Chondrocyte (in vitro differentiated cells): ENCODE results near the gene SPG7. TPM values are rescaled to one million over a fixed set of nuclear protein-coding genes. Genes with fewer than 3 reads are reported as not detected.

Source experiments
- DNase-seq: peaks from one replicate; pipeline ENCODE4 v3.0.0; 2021; ENCODE audit warnings: mixed read lengths, low spot score
- H3K27ac Mint-ChIP-seq: one replicate; pipeline ENCODE4 v1.8.0; 2021; ENCODE audit warnings: mild to moderate bottlenecking, moderate library complexity, mixed read lengths; ENCODE audit not compliant: unreplicated experiment
- H3K27me3 Mint-ChIP-seq: 2 replicates; pipeline ENCODE4 v1.8.0; 2021; ENCODE audit warnings: low read depth, mixed read lengths
- H3K36me3 Mint-ChIP-seq: 2 replicates; pipeline ENCODE4 v1.8.0; 2021; ENCODE audit warnings: low read depth, mixed read lengths
- H3K4me1 Mint-ChIP-seq: 2 replicates; pipeline ENCODE4 v1.8.0; 2021; ENCODE audit warnings: low read depth, mild to moderate bottlenecking, mixed read lengths
- H3K4me3 Mint-ChIP-seq: one replicate; pipeline ENCODE4 v1.8.0; 2021; ENCODE audit warnings: mild to moderate bottlenecking, moderate library complexity, mixed read lengths; ENCODE audit not compliant: unreplicated experiment
- H3K9me3 Mint-ChIP-seq: 2 replicates; pipeline ENCODE4 v1.8.0; 2021; ENCODE audit warnings: low read depth, mixed read lengths
- total RNA-seq: library from RNA; stranded (reverse); gene quantifications from 3 replicates; pipeline ENCODE4 v1.2.1, GENCODE V29; 2021
- TF ChIP-seq, protein P1 (sequence below): fragments of 200-600 bp; sonication (generic); IDR thresholded peaks from 2 replicates; pipeline ENCODE4 v1.5.0; 2021; ENCODE audit warnings: antibody characterized with exemption, mild to moderate bottlenecking, moderate library complexity

SPG7 gene
- total RNA-seq, 1 donor from 2014 or later, result 87.6 TPM

DNA sequence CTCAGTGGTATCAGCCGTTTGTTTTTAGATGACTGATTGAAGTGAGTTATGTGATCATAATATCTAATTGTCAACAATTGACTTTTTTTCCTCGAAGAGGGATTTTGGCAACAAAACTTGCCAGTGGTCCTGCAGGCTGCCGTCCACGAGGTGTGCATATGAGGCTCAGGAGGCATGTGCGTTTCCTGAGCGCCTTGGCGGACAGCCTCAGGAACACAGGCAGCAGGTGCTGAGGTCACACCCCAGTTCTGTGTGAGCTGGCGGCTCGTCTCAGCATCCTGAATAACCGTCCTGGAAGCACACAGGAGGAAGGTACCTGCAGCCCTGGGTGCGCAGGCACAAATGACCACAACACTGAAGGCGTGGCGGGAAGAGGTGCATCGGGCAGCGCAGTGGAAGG is 11.7 kb downstream of the SPG7 start:
- Mint-ChIP-seq H3K27ac (no peak overlapping the region), H3K36me3 (peaks cover 30% of the 10 kb centered on the region), H3K9me3 (no peaks in the 10 kb centered on the region), H3K4me1 (no peaks in the 10 kb centered on the region), H3K27me3 (no peaks in the 10 kb centered on the region), H3K4me3 (no peak overlapping the region)
- DNase-seq, result no peak
- TF ChIP-seq, protein P1, sequence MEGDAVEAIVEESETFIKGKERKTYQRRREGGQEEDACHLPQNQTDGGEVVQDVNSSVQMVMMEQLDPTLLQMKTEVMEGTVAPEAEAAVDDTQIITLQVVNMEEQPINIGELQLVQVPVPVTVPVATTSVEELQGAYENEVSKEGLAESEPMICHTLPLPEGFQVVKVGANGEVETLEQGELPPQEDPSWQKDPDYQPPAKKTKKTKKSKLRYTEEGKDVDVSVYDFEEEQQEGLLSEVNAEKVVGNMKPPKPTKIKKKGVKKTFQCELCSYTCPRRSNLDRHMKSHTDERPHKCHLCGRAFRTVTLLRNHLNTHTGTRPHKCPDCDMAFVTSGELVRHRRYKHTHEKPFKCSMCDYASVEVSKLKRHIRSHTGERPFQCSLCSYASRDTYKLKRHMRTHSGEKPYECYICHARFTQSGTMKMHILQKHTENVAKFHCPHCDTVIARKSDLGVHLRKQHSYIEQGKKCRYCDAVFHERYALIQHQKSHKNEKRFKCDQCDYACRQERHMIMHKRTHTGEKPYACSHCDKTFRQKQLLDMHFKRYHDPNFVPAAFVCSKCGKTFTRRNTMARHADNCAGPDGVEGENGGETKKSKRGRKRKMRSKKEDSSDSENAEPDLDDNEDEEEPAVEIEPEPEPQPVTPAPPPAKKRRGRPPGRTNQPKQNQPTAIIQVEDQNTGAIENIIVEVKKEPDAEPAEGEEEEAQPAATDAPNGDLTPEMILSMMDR, result no peak

DNA sequence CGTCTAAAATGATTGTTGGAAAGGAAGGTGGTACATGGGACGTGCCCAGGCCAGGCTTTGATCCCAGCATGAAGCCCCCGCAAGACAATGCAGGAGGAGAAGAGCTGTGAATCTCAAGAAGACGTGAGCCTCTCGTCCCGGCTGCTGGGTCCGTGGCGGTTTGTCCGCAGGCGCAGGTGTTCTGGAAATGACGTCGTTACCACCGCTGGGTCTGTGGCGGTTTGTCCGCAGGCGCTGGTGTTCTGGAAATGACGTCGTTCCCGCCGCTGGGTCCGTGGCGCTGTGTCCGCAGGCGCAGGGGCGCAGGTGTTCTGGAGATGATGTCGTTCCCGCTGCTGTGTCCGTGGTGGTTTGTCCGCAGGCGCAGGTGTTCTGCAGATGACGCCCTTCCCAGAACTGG is 14.1 kb downstream of the SPG7 start:
- no peaks in the 10 kb centered on the region for H3K4me1 Mint-ChIP-seq
- no peak for DNase-seq
- no peaks in the 10 kb centered on the region for H3K27me3 Mint-ChIP-seq
- no peak overlapping the region for H3K27ac Mint-ChIP-seq
- TF ChIP-seq, protein P1, result no peak
- H3K9me3 Mint-ChIP-seq, result no peaks in the 10 kb centered on the region
- no peak overlapping the region for H3K4me3 Mint-ChIP-seq
- H3K36me3 Mint-ChIP-seq, result peaks cover 34% of the 10 kb centered on the region

DNA sequence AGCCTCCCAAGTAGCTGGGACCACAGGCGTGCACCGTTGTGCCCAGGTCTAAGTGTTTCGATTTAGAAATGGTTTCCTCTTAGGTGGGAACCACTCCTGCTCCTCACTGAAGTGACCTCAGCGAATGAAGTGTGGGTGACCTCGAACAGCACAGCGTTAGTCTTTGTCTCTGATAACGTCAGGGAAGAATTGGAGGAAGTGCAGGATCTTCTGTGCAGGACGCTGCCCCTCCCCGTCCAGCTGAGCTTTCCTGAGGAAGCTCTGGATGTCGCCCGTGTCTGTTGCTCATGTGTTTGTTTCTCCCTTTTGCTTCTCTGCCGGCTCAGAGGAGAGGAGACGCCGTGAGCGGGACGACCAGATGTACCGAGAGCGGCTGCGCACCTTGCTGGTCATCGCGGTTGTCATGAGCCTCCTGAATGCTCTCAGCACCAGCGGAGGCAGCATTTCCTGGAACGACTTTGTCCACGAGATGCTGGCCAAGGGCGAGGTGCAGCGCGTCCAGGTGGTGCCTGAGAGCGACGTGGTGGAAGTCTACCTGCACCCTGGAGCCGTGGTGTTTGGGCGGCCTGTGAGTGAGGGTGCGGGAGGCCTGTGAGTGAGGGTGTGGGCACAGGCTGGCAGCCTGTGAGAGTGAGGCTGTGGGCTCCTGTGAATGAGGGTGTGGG is 15.6 kb downstream of the SPG7 start:
- DNase-seq, result no peak
- TF ChIP-seq, protein P1, result no peak
- H3K36me3 Mint-ChIP-seq, result peaks cover 29% of the 10 kb centered on the region
- H3K27ac Mint-ChIP-seq, result no peak overlapping the region
- no peaks in the 10 kb centered on the region for H3K27me3 Mint-ChIP-seq
- H3K9me3 Mint-ChIP-seq, result no peaks in the 10 kb centered on the region
- no peak overlapping the region for H3K4me3 Mint-ChIP-seq
- H3K4me1 Mint-ChIP-seq, result no peaks in the 10 kb centered on the region

DNA sequence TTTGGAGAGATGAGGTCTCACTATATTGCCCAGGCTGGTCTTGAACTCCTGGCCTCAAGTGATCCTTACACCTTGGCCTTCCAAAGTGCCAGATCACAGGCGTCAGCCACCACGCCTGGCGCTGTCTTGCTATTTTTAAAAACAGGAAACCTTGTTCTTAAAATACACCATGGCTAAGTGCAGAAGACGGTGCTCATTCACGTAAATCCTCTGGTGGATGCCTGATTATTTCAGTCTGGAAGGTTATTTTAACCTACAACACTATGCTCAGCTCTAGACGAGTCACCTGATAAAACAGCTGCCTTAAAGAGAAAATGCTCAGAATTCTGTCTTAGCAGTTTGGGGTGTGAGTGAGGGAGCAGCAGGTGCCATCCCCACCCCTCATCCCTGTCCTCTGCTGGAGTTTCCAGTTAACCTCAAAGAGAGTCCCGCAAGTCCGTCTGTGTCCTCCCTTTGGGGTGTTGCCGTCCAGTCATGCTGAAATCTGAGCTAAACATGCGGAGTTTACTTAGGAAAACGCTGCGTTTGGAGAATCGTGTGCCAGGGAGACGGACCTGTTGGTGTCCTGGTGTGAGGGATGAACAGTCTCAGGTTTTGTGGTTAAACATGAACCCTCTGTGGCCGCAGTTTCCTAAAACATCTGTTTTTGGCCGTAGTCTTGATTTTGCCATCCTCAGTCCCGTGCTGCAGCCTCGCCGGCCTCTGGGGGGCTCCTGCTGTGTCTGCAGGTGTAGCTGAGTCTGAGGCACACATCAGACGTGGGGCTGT is 17.1 kb downstream of the SPG7 start:
- Mint-ChIP-seq H3K27me3 (no peaks in the 10 kb centered on the region), H3K27ac (no peak overlapping the region), H3K4me3 (no peak overlapping the region), H3K36me3 (peaks cover 32% of the 10 kb centered on the region), H3K4me1 (no peaks in the 10 kb centered on the region), H3K9me3 (no peaks in the 10 kb centered on the region)
- DNase-seq, result no peak
- TF ChIP-seq, protein P1, result no peak

DNA sequence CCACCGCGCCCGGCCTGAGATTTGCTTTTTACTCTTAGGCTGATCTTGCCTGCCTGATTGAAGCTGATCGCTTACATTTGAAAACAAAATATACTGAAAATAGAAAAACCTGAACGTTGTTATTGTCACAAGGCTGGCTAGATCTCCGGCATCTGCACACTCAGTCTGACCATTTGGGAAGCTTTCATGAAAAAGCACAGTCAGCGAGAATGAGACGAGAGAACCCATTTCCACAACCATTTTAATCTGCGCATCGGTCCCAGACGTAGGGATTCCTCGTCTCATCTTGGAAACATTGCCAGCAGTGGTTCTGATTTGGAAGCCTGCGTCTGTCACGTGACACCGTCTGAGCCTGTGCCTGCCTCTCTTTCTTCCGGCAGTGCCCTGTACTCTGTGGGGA is 20.9 kb downstream of the SPG7 start:
- TF ChIP-seq, protein P1, result no peak
- Mint-ChIP-seq H3K9me3 (no peaks in the 10 kb centered on the region), H3K36me3 (peaks cover 46% of the 10 kb centered on the region), H3K4me3 (no peak overlapping the region), H3K27me3 (no peaks in the 10 kb centered on the region), H3K27ac (no peak overlapping the region), H3K4me1 (no peaks in the 10 kb centered on the region)
- DNase-seq, result no peak
